BJ (cell line): ENCODE data around the gene OTX1. TPM values are rescaled to one million over a fixed set of nuclear protein-coding genes. Genes with fewer than 3 reads are reported as not detected.

ENCODE experiments used
- CTCF ChIA-PET: fragments of 350-600 bp; formaldehyde crosslinking; extraction: SDS; loops from one replicate; lab custom pipeline; 2021; ENCODE audit warnings: antibody characterized with exemption, inconsistent platforms; lab: Yijun Ruan, JAX
- POLR2A ChIA-PET: fragments of 300-600 bp; sonication (Branson Sonifier 250); formaldehyde crosslinking; extraction: SDS; loops from one replicate; lab custom pipeline; 2021; ENCODE audit warnings: antibody characterized with exemption; lab: Charles Lee
- DNase-seq: peaks from one replicate; pipeline ENCODE4 v3.0.0-alpha.2; 2011; ENCODE audit warnings: low read depth
- H3K27me3 ChIP-seq: 2 replicates; pipeline ENCODE4 v1.6.0; 2011; ENCODE audit warnings: low read length; ENCODE audit not compliant: control insufficient read depth, insufficient read depth
- H3K36me3 ChIP-seq: 2 replicates; pipeline ENCODE4 v1.5.1; 2011; ENCODE audit warnings: low read length; ENCODE audit not compliant: control insufficient read depth, insufficient read depth
- H3K4me3 ChIP-seq: 2 replicates; pipeline ENCODE4 v1.5.1; 2011; ENCODE audit warnings: low read depth, mild to moderate bottlenecking, control low read depth, low read length
- polyA plus RNA-seq: library from polyadenylated mRNA; depleted of rRNA; stranded (reverse); fragments of >200 nt; gene quantifications from 2 replicates; pipeline ENCODE4 v1.2.3, GENCODE V29; 2011
- TF ChIP-seq, protein P1 (sequence below): IDR thresholded peaks from 2 replicates; pipeline ENCODE4 v1.5.1; 2011; ENCODE audit warnings: low read depth, mild to moderate bottlenecking, control low read depth, inconsistent platforms, low read length, moderate library complexity; ENCODE audit not compliant: insufficient read depth

Gene OTX1
- polyA plus RNA-seq, 1 experiment, result not detected

DNA sequence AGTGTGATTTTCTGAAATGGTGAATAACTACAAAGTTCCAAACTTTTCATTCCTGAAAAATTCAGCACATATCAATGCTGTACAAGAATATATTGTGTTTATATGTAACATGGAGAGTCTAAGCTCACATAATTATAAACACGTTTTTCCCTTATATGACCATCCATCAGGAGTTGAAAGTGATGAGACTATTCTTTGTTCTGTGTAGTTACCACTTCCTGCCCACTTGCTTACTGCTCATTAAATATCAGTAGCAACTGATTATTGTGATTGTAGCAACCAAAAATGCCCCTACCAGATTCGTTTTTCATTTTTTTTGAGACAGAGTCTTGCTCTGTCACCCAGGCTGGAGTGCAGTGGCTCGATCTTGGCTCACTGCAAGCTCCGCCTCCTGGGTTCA is 30.8 kb downstream of the OTX1 start:
- ChIA-PET POLR2A (no interaction called here), CTCF (no interaction called here)
- H3K27me3 ChIP-seq, result no peaks in the 10 kb centered on the region
- TF ChIP-seq, protein P1, sequence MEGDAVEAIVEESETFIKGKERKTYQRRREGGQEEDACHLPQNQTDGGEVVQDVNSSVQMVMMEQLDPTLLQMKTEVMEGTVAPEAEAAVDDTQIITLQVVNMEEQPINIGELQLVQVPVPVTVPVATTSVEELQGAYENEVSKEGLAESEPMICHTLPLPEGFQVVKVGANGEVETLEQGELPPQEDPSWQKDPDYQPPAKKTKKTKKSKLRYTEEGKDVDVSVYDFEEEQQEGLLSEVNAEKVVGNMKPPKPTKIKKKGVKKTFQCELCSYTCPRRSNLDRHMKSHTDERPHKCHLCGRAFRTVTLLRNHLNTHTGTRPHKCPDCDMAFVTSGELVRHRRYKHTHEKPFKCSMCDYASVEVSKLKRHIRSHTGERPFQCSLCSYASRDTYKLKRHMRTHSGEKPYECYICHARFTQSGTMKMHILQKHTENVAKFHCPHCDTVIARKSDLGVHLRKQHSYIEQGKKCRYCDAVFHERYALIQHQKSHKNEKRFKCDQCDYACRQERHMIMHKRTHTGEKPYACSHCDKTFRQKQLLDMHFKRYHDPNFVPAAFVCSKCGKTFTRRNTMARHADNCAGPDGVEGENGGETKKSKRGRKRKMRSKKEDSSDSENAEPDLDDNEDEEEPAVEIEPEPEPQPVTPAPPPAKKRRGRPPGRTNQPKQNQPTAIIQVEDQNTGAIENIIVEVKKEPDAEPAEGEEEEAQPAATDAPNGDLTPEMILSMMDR, result no peak
- DNase-seq, result no peak
- H3K4me3 ChIP-seq, result no peak overlapping the region
- H3K36me3 ChIP-seq, result no peaks in the 10 kb centered on the region

DNA sequence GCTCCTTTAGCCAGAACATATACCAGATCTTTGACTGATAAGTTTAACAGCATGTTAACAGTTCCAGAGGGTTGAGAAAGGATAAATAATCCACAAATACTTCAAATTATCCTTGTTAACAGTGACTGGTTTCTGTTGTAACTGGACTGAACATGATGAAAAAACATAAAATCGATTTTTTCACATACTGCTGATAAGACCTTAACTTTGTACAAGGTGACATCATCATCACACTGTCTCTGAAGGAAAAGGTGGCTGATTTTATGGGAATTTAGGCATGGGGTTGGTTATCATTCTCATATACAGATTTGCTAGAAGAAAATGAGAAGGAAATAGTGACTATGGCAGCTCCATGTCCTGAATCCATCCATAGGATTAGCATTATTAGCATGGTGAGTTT is 36.1 kb downstream of the OTX1 start:
- POLR2A ChIA-PET, result no interaction called here
- Histone ChIP-seq H3K4me3 (no peak overlapping the region), H3K36me3 (no peaks in the 10 kb centered on the region), H3K27me3 (no peaks in the 10 kb centered on the region)
- CTCF ChIA-PET, result no interaction called here
- TF ChIP-seq, protein P1, result no peak
- no peak for DNase-seq

DNA sequence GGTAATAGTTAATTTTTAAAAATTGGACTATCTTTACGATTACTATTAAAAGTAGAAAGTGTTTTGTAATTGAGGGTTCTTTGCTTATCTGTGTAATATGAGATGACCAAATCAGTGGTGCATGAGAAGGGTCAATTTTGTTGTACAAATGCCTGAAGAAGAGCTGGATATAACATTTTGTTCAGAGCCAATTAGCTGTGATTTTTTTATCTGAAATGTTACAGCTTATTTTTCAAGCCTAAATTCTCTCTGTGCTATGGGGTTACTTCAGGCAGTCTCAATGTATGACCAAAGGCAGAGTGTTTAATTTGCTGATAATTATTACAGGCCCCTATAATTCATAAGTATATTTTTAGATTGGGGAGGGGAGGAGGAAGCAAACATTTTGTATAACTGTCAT is 41.8 kb downstream of the OTX1 start:
- TF ChIP-seq, protein P1, result no peak
- ChIA-PET CTCF (no interaction called here), POLR2A (no interaction called here)
- H3K27me3 ChIP-seq, result no peaks in the 10 kb centered on the region
- no peak overlapping the region for H3K4me3 ChIP-seq
- no peak for DNase-seq
- H3K36me3 ChIP-seq, result no peaks in the 10 kb centered on the region

DNA sequence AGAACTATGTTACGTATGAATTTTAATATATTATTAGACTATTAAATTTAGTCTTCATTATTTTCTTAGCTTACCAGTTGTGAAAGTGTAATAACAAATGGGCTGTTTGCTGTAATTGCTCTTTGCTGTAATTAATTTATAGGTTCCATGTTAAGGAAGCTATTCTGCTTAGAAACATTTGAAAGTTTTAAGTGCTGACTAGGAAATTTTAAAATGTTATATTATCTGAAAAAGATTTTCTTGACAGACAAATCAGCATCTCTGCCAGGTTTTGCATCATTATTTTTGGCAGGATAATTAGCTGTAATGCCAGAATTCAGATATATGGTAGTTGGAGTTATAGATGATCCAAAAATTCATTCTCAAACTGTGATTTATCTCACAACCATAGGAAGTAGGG is 42.2 kb downstream of the OTX1 start:
- TF ChIP-seq, protein P1, result no peak
- no peak overlapping the region for H3K4me3 ChIP-seq
- ChIA-PET CTCF (no interaction called here), POLR2A (no interaction called here)
- no peaks in the 10 kb centered on the region for H3K27me3 ChIP-seq
- no peaks in the 10 kb centered on the region for H3K36me3 ChIP-seq
- DNase-seq, result no peak

DNA sequence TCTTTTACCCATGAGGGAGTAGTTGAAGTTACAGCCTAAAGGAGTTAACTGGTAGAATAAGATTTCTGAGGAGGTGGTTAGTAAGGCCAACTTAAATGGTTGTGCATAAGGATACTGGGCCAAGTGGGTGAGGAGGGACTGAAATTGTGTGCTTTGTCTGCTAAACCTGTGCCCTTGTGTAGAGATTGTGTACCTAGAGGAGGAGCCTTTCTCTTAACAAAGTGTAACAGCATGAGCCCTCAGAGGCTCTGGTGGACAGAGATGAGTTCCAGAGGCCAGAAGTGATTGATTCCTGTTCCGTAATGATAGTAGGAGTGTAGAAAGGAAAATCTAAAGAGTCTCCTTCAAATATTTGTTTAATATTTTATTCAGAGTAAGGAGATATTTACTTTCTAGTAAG is 42.9 kb downstream of the OTX1 start:
- Histone ChIP-seq H3K36me3 (no peaks in the 10 kb centered on the region), H3K27me3 (no peaks in the 10 kb centered on the region), H3K4me3 (no peak overlapping the region)
- POLR2A ChIA-PET, result no interaction called here
- TF ChIP-seq, protein P1, result no peak
- CTCF ChIA-PET, result no interaction called here
- no peak for DNase-seq
